Loucy (cell line): Measurements from ENCODE around the gene GTPBP4.

Experiments used
- H2AFZ ChIP-seq: fragments of 200-600 bp; sonication (generic); 2 replicates; pipeline ENCODE4 v1.6.0; 2016; ENCODE audit warnings: antibody characterized with exemption, mild to moderate bottlenecking, low read length, moderate library complexity
- H3F3A ChIP-seq: fragments of 200-600 bp; 2 replicates; pipeline ENCODE4 v1.6.0; 2016; ENCODE audit warnings: antibody characterized with exemption, low read depth, mild to moderate bottlenecking
- H3K27me3 ChIP-seq: fragments of 200-600 bp; sonication (generic); 2 replicates; pipeline ENCODE4 v1.6.1; 2014; ENCODE audit warnings: low read length, mild to moderate bottlenecking; ENCODE audit not compliant: insufficient read depth, poor library complexity, severe bottlenecking
- H3K36me3 ChIP-seq: fragments of 200-600 bp; sonication (generic); 2 replicates; pipeline ENCODE4 v1.6.1; 2016; ENCODE audit warnings: low read length; ENCODE audit not compliant: insufficient read depth
- H3K4me1 ChIP-seq: fragments of 200-600 bp; sonication (generic); 2 replicates; pipeline ENCODE4 v1.5.1; 2014; ENCODE audit warnings: low read length, mild to moderate bottlenecking; ENCODE audit not compliant: insufficient read depth, poor library complexity, severe bottlenecking
- H3K4me2 ChIP-seq: fragments of 200-600 bp; sonication (generic); 2 replicates; pipeline ENCODE4 v1.6.0; 2014; ENCODE audit warnings: antibody characterized with exemption, low read length, low read depth, mild to moderate bottlenecking; ENCODE audit not compliant: poor library complexity, severe bottlenecking
- H3K4me3 ChIP-seq: fragments of 200-600 bp; sonication (generic); 2 replicates; pipeline ENCODE4 v1.5.1; 2014; ENCODE audit warnings: low read length, mild to moderate bottlenecking, mixed read lengths; ENCODE audit not compliant: poor library complexity, severe bottlenecking
- H3K79me2 ChIP-seq: fragments of 200-600 bp; sonication (generic); 2 replicates; pipeline ENCODE4 v1.6.1; 2014; ENCODE audit warnings: low read length; ENCODE audit not compliant: insufficient read depth
- H3K9ac ChIP-seq: fragments of 200-600 bp; sonication (generic); 2 replicates; pipeline ENCODE4 v1.6.0; 2014; ENCODE audit warnings: mild to moderate bottlenecking, low read depth, low read length, moderate library complexity; ENCODE audit not compliant: poor library complexity, severe bottlenecking
- H3K9me2 ChIP-seq: fragments of 200-600 bp; sonication (generic); replicated peaks from 2 replicates; pipeline ENCODE4 v1.6.1; 2016; ENCODE audit warnings: low read depth, low read length, mixed read lengths
- H3K9me3 ChIP-seq: fragments of 200-600 bp; sonication (generic); 2 replicates; pipeline ENCODE4 v1.6.1; 2014; ENCODE audit warnings: mild to moderate bottlenecking, antibody characterized with exemption, low read length, low read depth; ENCODE audit not compliant: insufficient read depth
- H4K20me1 ChIP-seq: fragments of 200-600 bp; sonication (generic); 2 replicates; pipeline ENCODE4 v1.6.0; 2014; ENCODE audit warnings: antibody characterized with exemption, low read length, mild to moderate bottlenecking; ENCODE audit not compliant: insufficient read depth, poor library complexity, severe bottlenecking
- CTCF ChIP-seq: fragments of 200-600 bp; sonication (generic); conservative IDR thresholded peaks from 2 replicates; pipeline ENCODE4 v1.5.1; 2014; ENCODE audit warnings: mild to moderate bottlenecking, antibody characterized with exemption, low read length
- EZH2phosphoT487 ChIP-seq: fragments of 200-600 bp; IDR thresholded peaks from 2 replicates; pipeline ENCODE4 v1.6.1; 2018; ENCODE audit warnings: antibody characterized with exemption, mild to moderate bottlenecking, moderate library complexity, borderline replicate concordance

Gene GTPBP4

GRCh38 chr10:1040133-1040532 lies 51.9 kb downstream of the GTPBP4 start:
- H3F3A ChIP-seq: peaks cover 26% of the 10 kb centered on the region
- no peak for TF ChIP-seq CTCF
- TF ChIP-seq EZH2phosphoT487: no peak

GRCh38 chr10:1041514-1041913 lies 53.3 kb downstream of the GTPBP4 start:
- TF ChIP-seq EZH2phosphoT487 (no peak), CTCF (no peak)
- Histone ChIP-seq H3K4me3 (no peak overlapping the region), H3K36me3 (peaks cover 64% of the 10 kb centered on the region), H3K9ac (no peak overlapping the region), H2AFZ (no peak overlapping the region), H3F3A (peaks cover 28% of the 10 kb centered on the region), H3K79me2 (peaks cover 75% of the 10 kb centered on the region), H3K27me3 (no peaks in the 10 kb centered on the region), H3K9me3 (no peaks in the 10 kb centered on the region), H3K4me1 (peaks cover 45% of the 10 kb centered on the region), H3K9me2 (no peaks in the 10 kb centered on the region), H3K4me2 (peak overlapping the region; percentile 89), H4K20me1 (peaks cover 72% of the 10 kb centered on the region)

More at GRCh38 chr10:1040133-1040532, 51.9 kb downstream of the GTPBP4 start:
- H3K9ac ChIP-seq: peak overlapping the region; percentile 14
- no peaks in the 10 kb centered on the region for H3K9me3 ChIP-seq
- H3K79me2 ChIP-seq: peaks cover 61% of the 10 kb centered on the region
- no peak overlapping the region for H2AFZ ChIP-seq
- peaks cover 59% of the 10 kb centered on the region for H4K20me1 ChIP-seq
- H3K36me3 ChIP-seq: peaks cover 64% of the 10 kb centered on the region
- H3K27me3 ChIP-seq: no peaks in the 10 kb centered on the region
- H3K9me2 ChIP-seq: no peaks in the 10 kb centered on the region
- H3K4me2 ChIP-seq: peak overlapping the region; percentile 89
- H3K4me3 ChIP-seq: no peak overlapping the region
- peaks cover 35% of the 10 kb centered on the region for H3K4me1 ChIP-seq

GRCh38 chr10:1043532-1043995 lies 55.3 kb downstream of the GTPBP4 start:
- H3K4me2 ChIP-seq: peak overlapping the region; percentile 89
- peaks cover 49% of the 10 kb centered on the region for H3K4me1 ChIP-seq

More at GRCh38 chr10:1043532-1043995, 55.3 kb downstream of the GTPBP4 start:
- H3K36me3 ChIP-seq: peaks cover 46% of the 10 kb centered on the region
- H3K4me3 ChIP-seq: peak overlapping the region; percentile 75
- peak overlapping the region; percentile 75 for H3K9ac ChIP-seq
- no peaks in the 10 kb centered on the region for H3K9me2 ChIP-seq
- TF ChIP-seq CTCF (no peak), EZH2phosphoT487 (no peak)
- H3K27me3 ChIP-seq: peaks cover 3% of the 10 kb centered on the region
- H3K79me2 ChIP-seq: peaks cover 88% of the 10 kb centered on the region
- no peaks in the 10 kb centered on the region for H3K9me3 ChIP-seq
- H2AFZ ChIP-seq: no peak overlapping the region
- H4K20me1 ChIP-seq: peaks cover 84% of the 10 kb centered on the region
- peaks cover 28% of the 10 kb centered on the region for H3F3A ChIP-seq
